ENCODE results near the gene STAU1. TPM values are rescaled to one million over a fixed set of nuclear protein-coding genes. Genes with fewer than 3 reads are reported as not detected.
"Not testable (repeated sequence)": the region's sequence is repeated elsewhere in the genome, so short reads cannot be mapped to it uniquely, and the experiment has no call there.

The STAU1 gene
- total RNA-seq, 1 donor from 2014 or later = 68.8 TPM

DNA sequence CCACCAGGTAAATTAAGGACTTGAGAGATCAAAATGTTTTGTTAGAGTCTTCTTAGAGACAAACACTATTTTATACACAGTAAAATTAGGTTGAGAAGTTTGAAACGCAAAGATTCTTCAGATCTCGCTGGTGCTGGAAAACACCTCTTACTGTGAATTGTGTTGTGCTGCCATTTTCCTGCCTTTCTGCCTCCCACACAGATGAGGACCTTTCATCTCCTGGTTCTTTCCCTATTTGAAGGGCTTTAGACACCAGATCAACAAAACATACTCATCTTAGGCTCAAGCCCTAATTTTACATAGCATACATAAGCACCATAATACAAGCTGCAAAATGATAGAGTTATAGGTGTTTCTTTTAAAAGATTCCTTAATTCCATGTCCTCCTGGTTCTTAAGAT lies 18.6 kb downstream of the STAU1 start:
- H3K27me3 Mint-ChIP-seq (ENCODE audit: low read depth) = no peaks in the 10 kb centered on the region
- no peak overlapping the region for H3K27ac Mint-ChIP-seq
- intact Hi-C loops (cut with micrococcal nuclease) = no loop called here
- H3K4me3 Mint-ChIP-seq (ENCODE audit: low read depth) = no peak overlapping the region
- DNase-seq (ENCODE audit: low spot score) = no peak
- peaks cover 46% of the 10 kb centered on the region for H3K36me3 Mint-ChIP-seq (ENCODE audit: low read depth)
- peaks cover 54% of the 10 kb centered on the region for H3K4me1 Mint-ChIP-seq (ENCODE audit: low read depth)
- H3K9me3 Mint-ChIP-seq = no peaks in the 10 kb centered on the region

- DNase-seq (ENCODE audit: low spot score); intact Hi-C loops (cut with micrococcal nuclease); H3K27ac Mint-ChIP-seq; H3K9me3 Mint-ChIP-seq; H3K4me3 Mint-ChIP-seq (ENCODE audit: low read depth); H3K27me3 Mint-ChIP-seq (ENCODE audit: low read depth): not testable (repeated sequence)
- peaks cover 47% of the 10 kb centered on the region for H3K36me3 Mint-ChIP-seq (ENCODE audit: low read depth)
- H3K4me1 Mint-ChIP-seq (ENCODE audit: low read depth) = peaks cover 53% of the 10 kb centered on the region
These were observed 19.3 kb downstream of the STAU1 start for GRCh38 chr20:49168864-49169263.

DNA sequence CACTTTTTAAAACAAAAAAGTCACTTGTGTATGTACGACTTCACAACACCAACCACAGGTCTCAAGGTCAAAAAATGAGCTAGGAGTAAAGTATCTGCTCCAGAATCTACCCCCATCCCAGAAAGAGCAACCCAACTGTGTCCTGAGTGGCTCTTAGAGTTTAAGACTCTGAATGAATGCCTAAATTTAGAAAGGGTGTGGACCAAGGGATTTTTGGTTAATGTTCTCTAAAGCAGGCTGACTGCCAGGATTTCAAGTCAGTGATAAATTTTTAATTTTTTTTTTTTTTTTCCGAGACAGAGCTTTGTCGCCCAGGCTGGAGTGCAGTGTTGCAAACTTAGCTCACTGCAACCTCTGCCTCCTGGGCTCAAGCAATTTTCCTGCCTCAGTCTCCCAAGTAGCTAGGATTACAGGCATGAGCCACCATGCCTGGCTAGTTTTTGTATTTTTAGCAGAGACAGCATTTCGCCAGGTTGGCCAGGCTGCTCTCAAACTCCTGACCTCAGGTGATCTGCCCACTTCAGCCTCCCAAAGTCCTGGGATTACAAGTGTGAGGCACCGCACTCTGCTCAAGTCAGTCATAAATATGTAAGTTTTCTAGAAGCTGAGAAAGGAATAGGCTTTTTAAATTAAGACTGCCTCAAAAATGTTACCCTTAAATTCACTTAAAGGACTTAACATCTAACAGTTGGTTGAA lies 20.2 kb downstream of the STAU1 start:
- intact Hi-C loops (cut with micrococcal nuclease) = loop anchor here (1.0 kb wide), 1 partner anchor 18 kb away; no protein-coding TSS in a partner anchor
- H3K36me3 Mint-ChIP-seq (ENCODE audit: low read depth) = peaks cover 45% of the 10 kb centered on the region
- peak overlapping the region; percentile 67 for H3K27ac Mint-ChIP-seq
- no peaks in the 10 kb centered on the region for H3K9me3 Mint-ChIP-seq
- H3K27me3 Mint-ChIP-seq (ENCODE audit: low read depth) = no peaks in the 10 kb centered on the region
- peak overlapping the region; percentile 30 for H3K4me3 Mint-ChIP-seq (ENCODE audit: low read depth)
- H3K4me1 Mint-ChIP-seq (ENCODE audit: low read depth) = peaks cover 48% of the 10 kb centered on the region
- no peak for DNase-seq (ENCODE audit: low spot score)

DNA sequence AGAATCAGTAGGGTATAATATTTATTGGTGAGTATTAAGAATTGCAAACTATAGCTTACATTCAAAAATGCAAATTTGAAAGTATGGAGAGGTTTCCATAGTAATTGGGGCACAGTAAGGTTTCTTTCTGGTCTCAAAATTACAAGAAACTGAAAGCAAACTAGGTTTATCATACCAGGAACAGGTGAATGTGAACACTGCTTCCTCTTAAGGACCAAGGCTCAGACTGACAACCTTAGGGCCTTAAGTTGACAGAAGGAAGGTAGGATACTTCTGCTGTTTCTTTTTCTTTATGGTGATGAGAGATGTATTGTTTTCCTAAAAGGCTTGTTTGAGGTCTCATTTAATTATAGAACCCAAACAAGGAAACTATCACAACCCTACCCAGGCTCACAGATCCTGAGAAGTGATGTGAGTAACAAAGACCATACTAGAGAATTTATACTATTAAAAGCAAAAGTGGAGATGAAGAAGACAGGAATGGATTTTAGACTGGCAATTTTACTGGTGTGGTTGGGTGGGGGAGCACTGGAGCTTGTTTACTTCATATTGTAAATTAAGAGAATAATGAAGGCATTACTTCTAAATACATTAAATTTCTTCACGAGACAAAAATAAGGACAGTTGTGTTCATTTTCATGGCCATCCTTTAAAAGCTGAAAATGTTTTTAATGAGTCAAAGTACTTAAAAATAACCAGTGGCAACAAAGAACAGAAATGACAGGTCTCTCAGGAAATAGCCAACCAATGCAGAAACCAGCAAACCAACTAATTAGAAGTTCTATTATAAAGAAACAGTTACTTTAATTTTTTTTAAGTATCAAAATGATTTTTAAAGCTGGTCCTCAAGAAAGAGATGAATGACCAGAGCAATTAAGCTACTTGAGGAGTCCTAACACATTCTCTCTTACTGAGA lies 21.3 kb downstream of the STAU1 start:
- DNase-seq (ENCODE audit: low spot score) = no peak
- intact Hi-C loops (cut with micrococcal nuclease) = loop anchor here (1.0 kb wide), 1 partner anchor 20 kb away; no protein-coding TSS in a partner anchor
- H3K9me3 Mint-ChIP-seq = no peaks in the 10 kb centered on the region
- H3K36me3 Mint-ChIP-seq (ENCODE audit: low read depth) = peaks cover 43% of the 10 kb centered on the region
- peak overlapping the region; percentile 56 for H3K4me3 Mint-ChIP-seq (ENCODE audit: low read depth)
- H3K4me1 Mint-ChIP-seq (ENCODE audit: low read depth) = peaks cover 48% of the 10 kb centered on the region
- H3K27me3 Mint-ChIP-seq (ENCODE audit: low read depth) = no peaks in the 10 kb centered on the region
- H3K27ac Mint-ChIP-seq = peak overlapping the region; percentile 82

DNA sequence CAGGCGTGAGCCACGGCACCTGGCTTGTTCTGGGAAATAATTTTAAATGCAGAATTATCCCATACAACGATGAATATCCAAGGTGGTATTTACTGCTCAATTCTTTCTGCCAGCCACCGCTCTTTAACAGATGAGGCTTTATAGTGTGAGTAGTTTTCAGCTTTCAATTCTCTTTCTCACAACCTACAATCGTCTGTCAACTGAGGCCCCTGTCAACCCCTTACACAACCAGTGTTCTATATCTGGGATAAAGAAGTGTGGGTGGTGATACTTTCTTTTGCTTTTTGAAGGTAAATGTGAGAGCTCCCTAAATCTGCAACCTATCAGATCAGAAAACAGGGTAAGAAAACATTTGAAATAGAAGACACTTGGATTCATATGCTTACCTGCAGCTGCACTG lies 22.5 kb downstream of the STAU1 start:
- DNase-seq (ENCODE audit: low spot score) = no peak
- Mint-ChIP-seq H3K9me3 (no peaks in the 10 kb centered on the region), H3K27ac (peak overlapping the region; percentile 59), H3K36me3 (ENCODE audit: low read depth) (peaks cover 46% of the 10 kb centered on the region), H3K27me3 (ENCODE audit: low read depth) (no peaks in the 10 kb centered on the region), H3K4me1 (ENCODE audit: low read depth) (peaks cover 54% of the 10 kb centered on the region), H3K4me3 (ENCODE audit: low read depth) (no peak overlapping the region)
- intact Hi-C loops (cut with micrococcal nuclease) = no loop called here

- H3K36me3 Mint-ChIP-seq (ENCODE audit: low read depth) = peaks cover 58% of the 10 kb centered on the region
- H3K27me3 Mint-ChIP-seq (ENCODE audit: low read depth) = no peaks in the 10 kb centered on the region
- no peak for DNase-seq (ENCODE audit: low spot score)
- intact Hi-C loops (cut with micrococcal nuclease) = no loop called here
- no peak overlapping the region for H3K27ac Mint-ChIP-seq
- no peaks in the 10 kb centered on the region for H3K9me3 Mint-ChIP-seq
- H3K4me1 Mint-ChIP-seq (ENCODE audit: low read depth) = peaks cover 51% of the 10 kb centered on the region
- H3K4me3 Mint-ChIP-seq (ENCODE audit: low read depth) = no peak overlapping the region
These were observed 24.4 kb downstream of the STAU1 start for GRCh38 chr20:49163696-49164095.

DNA sequence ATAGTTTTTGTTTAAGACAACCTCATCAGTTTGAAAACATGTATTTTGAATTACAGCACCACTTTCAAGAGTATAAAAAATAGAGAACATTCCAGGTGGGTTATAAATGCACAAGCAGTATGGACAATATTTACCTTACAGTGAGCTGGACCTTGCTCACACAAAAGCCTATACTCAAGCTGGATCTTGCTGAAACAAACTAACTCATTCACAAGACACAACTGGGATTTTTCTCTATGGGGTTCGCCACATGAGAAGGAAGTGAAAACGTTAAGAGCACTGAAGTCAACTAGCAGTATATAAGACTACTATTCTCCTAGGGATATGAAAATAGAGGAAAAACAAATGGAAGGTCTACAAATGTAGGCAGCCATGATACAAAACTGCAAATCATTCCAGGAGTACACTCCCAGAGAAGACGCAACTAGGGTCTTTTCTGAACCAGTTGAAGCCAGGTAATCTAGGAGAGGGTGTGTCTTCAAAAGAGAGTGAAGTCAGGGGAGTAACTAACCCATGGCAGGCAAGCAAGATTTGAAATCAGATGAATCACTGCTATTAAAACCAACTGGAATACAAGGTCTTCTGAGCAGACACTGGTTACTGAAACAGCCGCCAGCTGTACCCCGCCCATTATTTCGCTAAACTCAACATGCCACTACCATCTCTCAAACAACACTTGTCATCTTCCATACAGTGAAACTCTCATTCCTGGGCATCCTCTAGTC lies 26.5 kb downstream of the STAU1 start:
- Mint-ChIP-seq H3K27me3 (ENCODE audit: low read depth) (no peaks in the 10 kb centered on the region), H3K4me3 (ENCODE audit: low read depth) (no peak overlapping the region), H3K36me3 (ENCODE audit: low read depth) (peaks cover 59% of the 10 kb centered on the region), H3K27ac (no peak overlapping the region), H3K9me3 (no peaks in the 10 kb centered on the region), H3K4me1 (ENCODE audit: low read depth) (peaks cover 39% of the 10 kb centered on the region)
- intact Hi-C loops (cut with micrococcal nuclease) = no loop called here
- DNase-seq (ENCODE audit: low spot score) = no peak

- intact Hi-C loops (cut with micrococcal nuclease) = no loop called here
- Mint-ChIP-seq H3K36me3 (ENCODE audit: low read depth) (peaks cover 52% of the 10 kb centered on the region), H3K27me3 (ENCODE audit: low read depth) (no peaks in the 10 kb centered on the region), H3K9me3 (no peaks in the 10 kb centered on the region), H3K4me1 (ENCODE audit: low read depth) (peaks cover 38% of the 10 kb centered on the region), H3K27ac (peak overlapping the region; percentile 78), H3K4me3 (ENCODE audit: low read depth) (no peak overlapping the region)
- no peak for DNase-seq (ENCODE audit: low spot score)
These were observed 27.8 kb downstream of the STAU1 start for GRCh38 chr20:49160057-49160929.

DNA sequence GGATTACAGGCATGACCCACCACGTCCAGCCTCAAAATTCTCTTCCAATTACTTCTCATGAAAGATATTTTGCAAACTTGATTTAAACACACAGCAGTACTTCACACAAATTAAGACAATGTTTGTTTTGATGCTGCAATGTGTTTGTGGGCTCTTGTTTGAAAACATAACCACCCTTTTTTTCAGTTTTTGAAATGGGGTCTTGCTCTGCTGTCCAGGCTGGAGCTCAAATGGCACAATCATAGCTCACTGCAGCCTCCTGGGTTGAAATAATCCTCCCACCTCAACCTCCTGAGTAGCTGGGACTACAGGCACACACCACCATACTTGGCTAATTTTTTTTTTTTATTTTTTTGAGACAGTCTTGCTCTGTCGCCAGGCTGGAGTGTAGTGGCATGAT lies 31.0 kb downstream of the STAU1 start:
- H3K27me3 Mint-ChIP-seq (ENCODE audit: low read depth) = no peaks in the 10 kb centered on the region
- DNase-seq (ENCODE audit: low spot score) = no peak
- no peak overlapping the region for H3K27ac Mint-ChIP-seq
- peaks cover 49% of the 10 kb centered on the region for H3K36me3 Mint-ChIP-seq (ENCODE audit: low read depth)
- peaks cover 39% of the 10 kb centered on the region for H3K4me1 Mint-ChIP-seq (ENCODE audit: low read depth)
- no peak overlapping the region for H3K4me3 Mint-ChIP-seq (ENCODE audit: low read depth)
- intact Hi-C loops (cut with micrococcal nuclease) = no loop called here
- H3K9me3 Mint-ChIP-seq = no peaks in the 10 kb centered on the region

DNA sequence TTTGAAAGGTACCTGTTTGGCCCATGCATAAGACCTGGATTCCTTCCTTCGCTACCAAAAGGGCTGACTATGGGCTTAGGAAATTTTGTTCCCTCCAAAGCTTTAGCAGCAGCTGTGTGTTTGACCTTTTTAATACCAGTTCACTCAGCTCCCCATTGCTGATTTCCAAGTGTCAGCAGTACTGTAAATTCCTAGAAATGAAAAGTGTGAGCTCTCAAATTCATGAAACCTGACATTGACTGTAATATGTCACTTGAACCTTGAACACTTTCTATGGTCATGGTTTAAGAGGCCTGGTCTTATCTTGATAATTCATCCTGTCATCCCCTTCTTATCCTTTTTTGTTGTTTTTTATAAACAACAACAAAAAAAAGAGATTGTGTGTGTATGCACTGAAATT lies 31.7 kb downstream of the STAU1 start:
- H3K4me1 Mint-ChIP-seq (ENCODE audit: low read depth) = peaks cover 36% of the 10 kb centered on the region
- no peak for DNase-seq (ENCODE audit: low spot score)
- H3K36me3 Mint-ChIP-seq (ENCODE audit: low read depth) = peaks cover 52% of the 10 kb centered on the region
- no peaks in the 10 kb centered on the region for H3K9me3 Mint-ChIP-seq
- H3K27me3 Mint-ChIP-seq (ENCODE audit: low read depth) = no peaks in the 10 kb centered on the region
- H3K4me3 Mint-ChIP-seq (ENCODE audit: low read depth) = no peak overlapping the region
- no peak overlapping the region for H3K27ac Mint-ChIP-seq
- intact Hi-C loops (cut with micrococcal nuclease) = no loop called here

- intact Hi-C loops (cut with micrococcal nuclease) = no loop called here
- Mint-ChIP-seq H3K9me3 (no peaks in the 10 kb centered on the region), H3K36me3 (ENCODE audit: low read depth) (peaks cover 61% of the 10 kb centered on the region), H3K27me3 (ENCODE audit: low read depth) (no peaks in the 10 kb centered on the region), H3K27ac (no peak overlapping the region), H3K4me1 (ENCODE audit: low read depth) (peaks cover 13% of the 10 kb centered on the region), H3K4me3 (ENCODE audit: low read depth) (no peak overlapping the region)
- DNase-seq (ENCODE audit: low spot score) = no peak
These were observed 36.7 kb downstream of the STAU1 start for GRCh38 chr20:49151436-49151835.
